ENCODE results near the gene TNNT2. TPM values are rescaled to one million over a fixed set of nuclear protein-coding genes. Genes with fewer than 3 reads are reported as not detected.

The TNNT2 gene
- total and polyA plus RNA-seq, 4 donors = 0.17 to 0.28 (median 0.25) TPM; not detected in 1

DNA sequence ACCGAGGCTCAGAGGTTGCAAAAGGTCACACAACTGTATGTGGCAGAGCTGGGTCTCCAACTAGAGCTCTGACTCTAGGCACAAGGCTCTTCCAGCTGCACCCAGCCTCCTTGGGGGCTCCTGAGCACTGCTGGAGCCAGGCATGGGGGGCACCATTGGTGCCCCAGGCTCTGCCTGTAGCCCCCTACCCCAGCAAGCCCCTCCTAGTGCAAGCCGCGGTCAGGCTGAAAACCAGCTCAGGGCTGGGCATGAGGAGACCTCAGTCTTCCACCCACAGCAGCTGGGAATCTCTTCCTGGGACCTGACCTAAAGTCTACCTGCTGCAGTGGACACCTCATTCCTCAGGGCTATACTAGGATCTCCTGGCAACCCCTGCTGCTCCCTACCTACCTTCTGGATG lies 14.6 kb downstream of the TNNT2 start (continued):
- no peak for TF ChIP-seq REST (IDR thresholded peaks at IDR 0.05)
- TF ChIP-seq JUND (IDR thresholded peaks at IDR 0.05) = no peak

- Histone ChIP-seq H3K27ac (ENCODE audit: low read depth in 1 of 2, low read length in 2 of 2) (no peak overlapping the region), H3K27me3 (ENCODE audit: control insufficient read depth in 4 of 4, insufficient read depth in 4 of 4, low read length in 3 of 4) (no peaks in the 10 kb centered on the region), H3K36me3 (ENCODE audit: control insufficient read depth in 4 of 4, insufficient read depth in 3 of 4, low read depth in 1 of 4, low read length in 3 of 4) (no peaks in the 10 kb centered on the region), H3K9me3 (ENCODE audit: control insufficient read depth in 4 of 4, low read length in 3 of 4) (no peaks in the 10 kb centered on the region), H3K4me3 (ENCODE audit: low read depth in 1 of 3, low read length in 3 of 3) (no peak overlapping the region), H3K9ac (ENCODE audit: low read depth in 1 of 2, low read length in 2 of 2) (no peak overlapping the region), H3K4me1 (ENCODE audit: control insufficient read depth in 4 of 4, insufficient read depth in 4 of 4, low read length in 3 of 4) (no peaks in the 10 kb centered on the region)
- WGBS = 44% methylated on average over 10 of the region's 10 CpGs
- peak; percentile 52 for DNase-seq (ENCODE audit: low spot score)
- TF ChIP-seq EGR1 (IDR thresholded peaks at IDR 0.05; ENCODE audit: low read depth in 2 of 2) (no peak), RAD21 (IDR thresholded peaks at IDR 0.05) (peak; percentile 83 to 90), REST (IDR thresholded peaks at IDR 0.05) (no peak), JUND (IDR thresholded peaks at IDR 0.05) (no peak), CTCF (IDR thresholded peaks at IDR 0.05; ENCODE audit: low read depth, low read length, missing input control) (peak; percentile 78), HNF4G (IDR thresholded peaks at IDR 0.05) (no peak), NR2F2 (IDR thresholded peaks at IDR 0.05) (no peak), YY1 (IDR thresholded peaks at IDR 0.05) (no peak), GABPA (IDR thresholded peaks at IDR 0.05 in 1 of 2, conservative IDR thresholded peaks at IDR 0.05 in 1 of 2) (no peak), ZBTB33 (IDR thresholded peaks at IDR 0.05) (no peak), SP1 (IDR thresholded peaks at IDR 0.05) (no peak)
These were observed 15.6 kb downstream of the TNNT2 start for GRCh38 chr1:201361652-201362504.
